Left colon (tissue), 2 donors: ENCODE data around the gene FAM168A. TPM values are rescaled to one million over a fixed set of nuclear protein-coding genes. Genes with fewer than 3 reads are reported as not detected.

Experiments used
- ATAC-seq: fragments of 200-7000 bp; cut with Tn5 transposase; one replicate; pipeline ENCODE4 v1.9.1; 2020; ENCODE audit warnings: mild to moderate bottlenecking, moderate library complexity
- DNase-seq, 2 donors: peaks; one replicate each; pipeline ENCODE4 v3.0.0-alpha.2; 2020
- intact Hi-C, 2 donors: fragments of 100-400 bp; cut with DNase I in 1 of 2; cut with micrococcal nuclease in 1 of 2; formaldehyde crosslinking; loops; one replicate each; pipeline versions ENCODE4 v1.11.2 to v1.14.0; 2022; cut with DNase I, micrococcal nuclease
- total RNA-seq, 2 donors: library from RNA; stranded (reverse); fragmentation: NEBNext Ultra II Directional; extraction: Animal tissue kit (Norgen Biotek cat#: 25700); gene quantifications; one replicate each; pipeline ENCODE4 v1.2.1, GENCODE V29; 2021
- donor health status: DM: no; HTN: no; CAD: no.
- donor health status: DM: yes; HTN: yes; CAD: no.

FAM168A gene
- total RNA-seq, 2 donors from 2014 or later = 18.8 to 23.3 TPM

DNA sequence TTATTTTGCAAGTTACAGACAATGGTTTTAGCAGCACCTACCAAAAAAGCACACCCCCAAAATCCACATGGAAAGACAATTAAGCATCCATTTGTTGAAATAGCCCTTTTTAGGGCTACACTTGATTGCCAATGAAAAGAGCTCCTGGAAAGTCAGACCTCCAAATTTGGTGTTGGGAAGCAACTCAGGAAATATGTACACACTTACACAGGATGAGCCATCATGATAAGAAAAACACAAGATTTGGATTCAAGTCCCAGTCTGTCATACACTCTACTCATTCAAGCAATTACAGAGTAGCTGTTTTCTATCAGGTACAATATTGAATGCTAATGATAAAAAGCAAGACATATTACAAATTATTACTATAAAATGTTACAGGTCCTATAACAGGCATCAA is 31.5 kb downstream of the FAM168A start:
- intact Hi-C loops = no loop called here
- no peak for ATAC-seq
- DNase-seq = no peak

DNA sequence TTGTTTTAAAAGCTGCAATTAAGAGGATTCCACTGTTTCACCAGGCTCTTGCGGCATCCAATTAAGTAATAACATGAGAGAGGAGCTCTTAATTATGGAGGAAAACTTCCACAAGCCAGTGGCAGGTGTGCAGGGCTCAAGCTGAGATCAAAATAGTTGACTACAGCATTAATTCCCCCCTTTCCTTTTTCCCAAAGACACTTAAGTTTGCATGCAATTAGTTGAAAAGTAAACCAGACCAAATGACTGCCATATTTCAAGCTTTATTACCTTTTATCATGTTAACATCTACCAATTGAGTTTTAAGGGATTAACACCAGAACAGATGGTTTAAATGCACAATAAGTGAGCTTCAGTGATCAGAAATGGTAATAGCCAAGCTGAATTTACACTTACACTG is 32.1 kb downstream of the FAM168A start:
- intact Hi-C loops = no loop called here
- DNase-seq = no peak
- no peak for ATAC-seq

DNA sequence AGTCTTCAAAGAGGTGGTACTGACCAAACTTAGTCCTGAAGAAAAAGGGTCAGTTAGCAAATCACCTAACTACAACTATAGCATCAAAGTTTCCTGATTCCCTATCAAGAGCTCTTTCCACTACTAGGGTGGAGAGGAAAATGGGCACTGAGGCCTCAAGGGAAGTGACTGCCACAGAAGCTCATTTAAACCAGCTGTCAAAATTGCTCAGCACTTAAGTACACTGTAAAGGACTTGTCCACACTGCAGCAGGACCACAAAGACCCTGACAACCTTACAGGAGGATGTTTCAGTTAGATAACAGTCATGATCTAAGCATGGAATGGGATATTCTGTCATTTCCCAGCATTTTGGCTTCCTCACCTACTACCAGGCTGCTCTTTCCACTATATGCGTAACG is 33.0 kb downstream of the FAM168A start:
- ATAC-seq = no peak
- intact Hi-C loops = no loop called here
- no peak for DNase-seq

DNA sequence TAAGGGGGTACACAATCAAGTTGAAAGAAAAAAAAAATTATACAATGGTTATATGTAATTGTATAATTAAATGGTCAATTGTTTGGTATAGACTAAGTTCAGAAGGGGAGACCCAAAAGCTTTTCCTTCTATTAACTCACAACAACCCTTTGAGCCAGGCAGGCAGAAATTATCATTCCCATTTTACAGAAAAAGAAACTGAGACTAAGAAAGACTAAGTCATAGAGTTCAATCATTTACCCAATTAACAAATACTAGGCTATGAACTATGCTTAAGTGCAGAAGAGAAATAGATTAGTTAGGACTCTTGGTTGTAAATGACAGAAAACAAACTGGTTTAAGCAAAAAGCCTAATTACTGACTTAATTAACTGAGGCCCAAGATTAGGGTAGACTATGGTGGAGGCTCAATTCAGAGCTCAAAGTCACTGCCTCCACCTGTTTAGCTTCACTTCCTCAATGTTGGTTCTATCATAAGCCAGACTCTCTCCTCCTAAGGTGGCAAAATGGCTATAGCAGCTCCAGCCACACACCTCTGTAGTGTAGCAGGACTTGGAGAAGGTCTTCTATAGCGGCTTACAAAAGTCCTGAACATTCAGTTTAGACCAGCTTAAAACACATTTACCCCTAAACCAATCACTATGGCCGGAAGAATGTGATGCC is 34.2 kb downstream of the FAM168A start:
- intact Hi-C loops = no loop called here
- ATAC-seq = no peak
- no peak for DNase-seq

DNA sequence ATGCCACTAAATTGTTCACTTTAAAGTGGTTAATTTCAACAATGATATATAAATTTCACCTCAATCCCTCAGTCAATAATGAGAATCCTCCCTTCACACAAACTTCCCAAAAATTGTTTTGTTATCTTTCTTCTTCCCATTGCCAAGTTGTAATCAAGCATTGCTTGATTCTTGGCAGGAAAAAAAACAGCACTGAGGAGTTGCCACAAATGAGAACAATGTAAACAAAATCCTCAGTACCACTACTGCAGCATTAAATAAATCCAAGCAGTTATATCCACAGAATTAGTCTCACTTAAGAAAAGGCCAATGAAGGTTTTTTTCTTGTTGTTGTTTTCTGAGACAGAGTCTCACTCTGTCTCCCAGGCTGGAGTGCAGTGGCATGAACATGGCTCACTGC is 38.2 kb downstream of the FAM168A start:
- DNase-seq = no peak
- intact Hi-C loops = no loop called here
- no peak for ATAC-seq

DNA sequence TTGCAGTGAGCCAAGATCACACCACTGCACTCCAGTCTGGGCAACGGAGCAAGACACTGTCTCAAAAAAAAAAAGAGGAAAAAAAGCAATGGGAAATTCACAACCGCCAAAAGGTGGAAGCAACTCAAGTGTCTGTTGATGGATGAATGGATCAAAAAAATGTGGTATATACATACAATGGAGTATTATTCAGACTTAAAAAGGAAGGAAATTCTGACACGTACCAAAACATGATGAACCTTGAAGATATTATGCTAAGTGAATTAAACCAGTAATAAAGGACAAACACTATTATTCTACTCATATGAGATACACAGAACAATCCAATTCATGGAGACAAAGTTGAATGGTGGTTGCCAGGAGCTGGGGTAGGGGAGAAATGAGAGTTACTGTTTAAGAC is 40.9 kb downstream of the FAM168A start:
- no peak for ATAC-seq
- no peak for DNase-seq
- intact Hi-C loops = no loop called here

DNA sequence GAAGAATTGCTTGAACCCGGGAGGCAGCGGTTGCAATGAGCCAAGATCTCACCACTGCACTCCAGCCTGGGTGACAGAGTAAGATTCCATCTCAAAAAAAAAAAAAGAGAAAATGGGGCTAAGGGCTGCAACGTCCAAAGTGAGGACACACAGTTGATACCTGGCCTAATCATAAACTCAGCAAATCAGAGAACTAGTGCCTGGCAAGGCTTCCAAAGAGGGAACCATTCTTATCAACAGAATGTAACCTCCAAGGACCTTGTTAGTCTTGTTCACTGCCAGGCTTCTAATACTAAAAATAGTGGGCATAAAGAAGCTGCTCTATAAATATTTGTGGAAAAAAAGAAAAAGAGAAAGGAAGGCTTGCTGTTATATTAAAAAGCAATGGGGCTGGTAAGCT is 42.3 kb downstream of the FAM168A start:
- no peak for DNase-seq
- no peak for ATAC-seq
- intact Hi-C loops = no loop called here

DNA sequence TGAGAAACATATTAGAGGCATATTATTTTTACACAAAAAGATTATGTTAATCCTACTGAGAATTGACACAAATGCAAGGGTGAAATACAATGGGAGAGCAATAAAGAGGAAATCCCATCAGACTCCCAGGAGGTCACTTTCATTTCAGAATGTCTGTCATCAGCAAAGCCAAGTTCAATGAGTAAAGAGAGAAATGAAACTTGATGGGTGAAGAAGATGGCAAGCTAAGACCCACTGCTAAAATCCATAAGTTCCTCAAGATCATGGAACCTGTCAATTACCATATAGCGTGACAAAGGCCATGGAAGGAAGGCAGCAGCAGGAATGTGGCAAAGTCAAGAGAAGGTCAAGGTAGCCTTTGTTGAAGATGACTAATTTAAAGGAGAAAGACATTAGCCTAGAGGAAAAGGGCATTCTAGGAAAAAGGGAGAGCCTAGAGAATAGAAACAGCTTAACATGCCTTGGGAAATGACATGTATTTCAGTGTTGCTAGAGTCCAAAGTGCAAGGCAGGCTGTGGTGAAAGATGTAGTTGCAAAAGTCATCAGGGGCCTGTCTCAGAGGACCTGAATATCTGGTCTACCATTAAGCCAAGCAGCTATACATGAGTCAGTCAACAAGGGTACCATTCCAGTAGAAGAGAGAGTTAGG is 43.1 kb downstream of the FAM168A start:
- intact Hi-C loops = no loop called here
- peak; percentile 28 for ATAC-seq
- no peak for DNase-seq

DNA sequence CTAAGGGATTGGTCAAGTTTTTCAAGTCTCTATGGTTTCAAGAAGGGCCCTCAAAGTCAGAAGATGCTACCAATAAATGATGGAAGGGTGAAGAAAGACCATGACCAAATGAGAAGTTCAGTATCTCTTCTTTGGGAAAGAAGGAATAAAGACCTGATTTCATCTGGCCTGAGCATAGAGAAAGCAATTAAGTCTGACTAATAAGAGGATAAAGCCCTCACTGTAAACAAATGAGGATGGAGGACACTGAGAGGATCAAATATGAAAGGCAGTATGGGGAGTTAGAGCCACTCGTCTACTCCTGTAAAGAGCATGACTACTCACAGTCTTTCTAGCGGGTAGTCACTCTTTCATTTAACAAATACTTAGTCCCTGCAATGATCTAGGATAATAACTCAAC is 44.6 kb downstream of the FAM168A start:
- ATAC-seq = no peak
- intact Hi-C loops = no loop called here
- DNase-seq = no peak

DNA sequence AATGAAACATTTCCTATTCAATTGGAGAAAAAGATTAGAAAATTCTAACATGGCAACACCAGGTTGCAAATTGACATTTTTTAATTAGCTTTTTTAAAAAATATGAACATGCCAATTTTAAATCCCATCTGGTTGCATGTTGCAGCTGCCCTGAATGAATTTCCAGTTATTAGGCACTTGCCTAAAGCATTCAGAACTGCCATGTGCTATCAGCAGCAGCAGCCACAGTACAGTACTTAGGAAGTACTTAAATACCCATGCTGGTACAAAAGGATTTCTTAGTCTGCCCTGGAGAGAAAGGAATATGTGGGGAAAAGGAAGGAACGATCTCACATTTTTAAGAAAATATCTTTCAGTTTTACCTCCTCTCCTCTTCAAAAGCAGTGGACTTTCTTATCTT is 46.2 kb downstream of the FAM168A start:
- no peak for DNase-seq
- intact Hi-C loops = no loop called here
- ATAC-seq = no peak

DNA sequence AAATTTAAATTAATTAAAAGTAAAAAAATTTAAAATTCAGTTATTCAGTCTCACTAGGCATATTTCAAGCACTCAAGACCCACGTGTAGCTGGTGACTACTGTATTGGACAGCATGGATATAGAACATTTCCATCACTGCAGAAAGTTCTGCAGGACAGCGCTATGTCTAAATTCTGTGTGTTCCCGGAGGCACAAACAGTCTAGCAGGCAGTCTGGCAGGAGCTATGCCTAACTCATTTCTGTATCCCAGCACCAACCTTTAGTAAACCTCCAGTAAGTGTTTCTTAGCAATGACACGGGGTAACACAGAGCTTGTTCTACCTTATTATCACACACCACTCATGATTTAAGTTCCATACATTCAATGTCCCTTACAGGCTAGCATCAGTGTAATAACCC is 48.5 kb downstream of the FAM168A start:
- intact Hi-C loops = no loop called here
- no peak for ATAC-seq

DNA sequence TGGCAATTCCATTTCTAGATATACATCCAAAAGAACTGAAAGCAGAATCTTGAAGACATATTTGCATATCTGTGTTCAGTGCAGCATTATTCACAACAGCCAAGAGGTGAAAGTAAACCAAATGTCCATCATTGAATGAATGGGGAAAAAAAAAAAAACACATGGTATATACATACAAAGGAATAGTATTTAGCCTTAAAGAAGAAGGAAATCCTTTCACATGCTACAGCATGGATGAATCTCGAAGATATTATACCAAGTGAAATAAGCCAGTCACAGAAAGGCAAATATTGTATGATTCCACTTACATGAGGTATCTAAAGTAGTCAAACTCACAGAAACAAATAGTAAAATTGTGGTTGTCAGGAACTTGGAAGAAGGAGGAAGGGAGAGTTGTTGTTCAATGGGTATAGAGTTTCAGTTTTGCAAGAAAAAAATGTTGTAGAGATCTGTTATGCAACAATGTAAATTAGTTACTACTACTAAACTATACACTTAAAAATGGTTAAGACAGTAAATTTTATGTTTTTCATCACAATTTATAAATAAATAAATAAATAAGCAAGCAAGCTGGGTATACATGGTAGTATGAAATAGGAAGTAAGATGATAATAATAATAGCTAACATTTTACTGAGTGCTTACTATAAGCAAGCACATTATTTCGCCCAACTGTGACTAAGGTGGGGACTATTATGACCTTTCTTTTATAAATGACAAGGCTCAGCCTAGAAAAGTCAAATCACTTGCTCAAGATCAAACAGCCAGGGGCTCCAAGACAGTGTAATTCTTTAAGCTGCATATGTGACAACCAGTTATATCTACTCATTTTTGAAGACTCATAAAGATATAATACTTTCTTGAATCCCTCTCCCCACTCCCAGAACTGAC is 50.0 kb downstream of the FAM168A start:
- intact Hi-C loops = no loop called here
- no peak for DNase-seq
- ATAC-seq = no peak

More for the DNA sequence above, 48.5 kb downstream of the FAM168A start:
- DNase-seq = no peak

DNA sequence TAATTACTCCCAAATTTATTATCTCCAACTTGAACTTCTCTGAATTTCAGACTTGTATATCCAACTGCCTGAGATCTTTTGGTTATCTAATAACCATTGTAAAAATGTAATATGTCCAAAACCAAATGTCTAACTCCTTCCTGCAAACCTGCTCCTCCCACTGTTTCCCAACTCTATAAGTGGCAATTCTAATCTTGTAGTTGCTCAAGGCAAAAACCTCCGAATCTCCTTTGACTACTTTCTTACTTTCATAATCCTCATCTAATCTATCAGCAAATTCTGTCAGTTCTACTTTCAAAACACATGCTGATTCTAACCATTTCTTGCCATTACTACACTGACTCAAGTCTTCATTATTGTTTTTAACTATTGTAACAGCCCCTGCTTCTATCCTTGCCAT is 55.7 kb downstream of the FAM168A start:
- DNase-seq = no peak
- intact Hi-C loops = no loop called here
- no peak for ATAC-seq

DNA sequence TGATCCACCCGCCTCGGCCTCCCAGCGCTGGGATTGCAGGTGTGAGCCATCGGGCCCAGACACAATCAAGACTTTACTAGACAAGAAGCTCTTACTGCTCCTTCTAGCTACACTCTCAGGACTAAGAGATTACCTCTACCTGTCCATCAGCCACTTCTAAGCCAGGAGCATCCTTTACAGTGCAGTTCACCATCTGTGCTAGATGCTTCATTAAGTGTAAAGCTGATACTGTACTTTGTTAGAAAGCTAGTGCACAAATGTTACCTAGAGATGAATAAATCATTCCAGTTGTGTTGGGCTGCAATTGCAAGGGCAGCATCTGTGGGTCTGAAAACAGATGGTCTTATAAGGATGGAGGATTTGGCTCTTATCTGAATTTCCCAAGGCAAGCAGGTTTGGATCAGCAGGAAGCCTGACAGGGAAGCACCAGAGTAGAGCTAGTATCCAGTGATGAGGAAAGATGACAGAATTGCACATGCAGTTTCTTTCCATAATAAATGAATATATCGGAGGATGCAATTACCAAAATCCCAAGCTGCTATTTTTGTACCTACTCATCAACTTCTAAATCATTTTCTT is 58.3 kb downstream of the FAM168A start:
- DNase-seq (no peak), ATAC-seq (no peak)
- intact Hi-C loops = no loop called here

DNA sequence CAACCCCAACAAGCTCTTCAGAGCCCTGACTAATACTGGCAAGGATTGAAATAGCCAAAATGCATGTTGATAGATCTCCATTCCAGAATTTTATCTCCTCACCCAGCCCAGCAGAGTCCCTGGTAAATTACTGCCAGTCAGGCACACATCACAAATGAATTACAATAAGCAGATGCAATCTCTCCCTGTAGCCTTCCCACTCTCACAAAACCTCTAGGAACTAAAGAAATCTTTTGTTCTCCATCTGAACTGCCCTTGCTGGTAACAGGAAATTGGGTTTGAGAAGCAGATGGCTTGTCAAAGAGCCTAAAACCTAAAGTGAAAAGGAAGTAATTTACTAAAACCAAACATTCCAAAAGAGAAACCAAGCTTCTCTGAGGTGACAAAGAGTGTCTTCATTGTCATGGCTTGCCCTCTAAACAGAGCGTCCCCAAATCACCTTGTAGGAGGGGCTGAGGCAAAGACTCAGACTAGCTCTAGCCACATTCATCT is 59.5 kb downstream of the FAM168A start:
- ATAC-seq (no peak), DNase-seq (no peak)
- intact Hi-C loops = no loop called here

DNA sequence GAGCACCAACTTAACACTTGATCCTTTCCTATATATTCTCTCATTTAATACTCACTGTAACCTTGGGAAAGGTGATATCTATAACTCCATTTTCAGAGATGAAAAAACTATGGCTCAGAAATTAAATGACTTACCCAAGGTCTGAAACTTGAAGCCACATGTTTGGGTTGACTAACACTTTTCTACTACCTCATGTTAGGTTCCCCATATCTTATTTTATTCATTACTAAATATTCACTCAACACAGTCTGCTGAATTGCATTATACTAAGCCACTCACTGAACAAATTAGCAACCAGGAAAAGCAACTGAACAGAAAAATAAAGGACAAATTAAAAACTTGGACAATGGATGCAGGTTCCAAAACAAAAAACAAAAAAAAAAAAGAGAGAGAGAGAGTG is 59.9 kb downstream of the FAM168A start:
- DNase-seq (no peak), ATAC-seq (no peak)
- intact Hi-C loops = no loop called here

DNA sequence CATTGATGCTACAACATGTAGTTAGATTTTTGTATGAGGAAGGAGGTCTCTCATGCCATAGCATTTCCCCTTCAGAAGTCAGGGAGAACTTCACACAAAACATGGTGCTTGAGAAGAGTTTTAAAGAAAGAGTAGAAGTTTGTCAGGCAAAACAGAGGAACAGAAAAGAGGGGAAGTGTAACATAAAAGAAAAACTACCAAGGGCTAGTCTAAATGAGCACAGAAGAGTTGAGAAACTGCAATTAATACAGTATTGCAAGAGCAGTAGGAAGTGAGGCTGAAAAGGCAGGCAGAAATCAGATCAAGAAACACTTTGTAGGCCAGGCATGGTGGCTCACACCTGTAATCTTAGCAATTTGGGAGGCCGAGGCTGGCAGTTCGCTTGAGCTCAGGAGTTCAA is 61.0 kb downstream of the FAM168A start:
- ATAC-seq = no peak
- intact Hi-C loops = no loop called here
- no peak for DNase-seq

DNA sequence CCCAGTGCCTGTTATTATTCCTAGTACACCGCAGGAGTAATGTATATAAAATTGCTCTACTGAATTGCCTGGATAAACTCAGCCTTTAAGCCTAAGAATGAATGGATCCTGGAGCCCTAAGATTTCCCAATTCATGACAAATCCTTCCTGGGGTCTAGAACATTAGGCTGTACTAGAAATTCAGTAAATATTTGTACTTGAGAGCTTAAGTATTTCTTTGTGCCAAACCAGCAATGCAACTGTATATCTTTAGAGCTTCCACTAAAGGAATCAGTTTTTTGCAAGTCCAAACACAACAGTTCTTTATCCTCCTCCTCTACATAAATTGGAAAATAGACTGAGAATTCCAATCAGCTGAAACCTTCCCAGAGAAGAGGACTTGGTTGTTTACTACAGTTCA is 65.6 kb downstream of the FAM168A start:
- intact Hi-C loops = no loop called here
- no peak for DNase-seq

DNA sequence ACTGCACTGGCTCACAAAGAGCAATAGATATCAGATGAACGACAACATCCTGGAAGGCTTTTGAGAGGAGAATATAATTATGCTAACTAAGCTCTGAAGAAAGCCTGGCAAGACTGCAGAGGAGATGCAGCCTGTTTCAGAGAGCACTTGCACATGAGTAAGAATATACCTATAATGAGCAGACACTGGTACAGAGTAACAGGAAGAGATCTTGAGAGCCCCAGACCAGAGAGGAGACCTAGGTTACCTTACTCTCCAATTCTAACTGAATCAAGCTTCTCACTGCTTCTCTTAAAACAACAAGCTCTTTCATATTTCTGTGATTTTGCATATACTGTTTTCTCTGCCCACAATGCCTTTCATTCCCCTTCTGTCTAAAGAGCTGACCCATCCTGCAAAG is 66.5 kb downstream of the FAM168A start:
- DNase-seq = no peak
- ATAC-seq = no peak
- intact Hi-C loops = no loop called here

More for the DNA sequence above, 65.6 kb downstream of the FAM168A start:
- no peak for ATAC-seq

DNA sequence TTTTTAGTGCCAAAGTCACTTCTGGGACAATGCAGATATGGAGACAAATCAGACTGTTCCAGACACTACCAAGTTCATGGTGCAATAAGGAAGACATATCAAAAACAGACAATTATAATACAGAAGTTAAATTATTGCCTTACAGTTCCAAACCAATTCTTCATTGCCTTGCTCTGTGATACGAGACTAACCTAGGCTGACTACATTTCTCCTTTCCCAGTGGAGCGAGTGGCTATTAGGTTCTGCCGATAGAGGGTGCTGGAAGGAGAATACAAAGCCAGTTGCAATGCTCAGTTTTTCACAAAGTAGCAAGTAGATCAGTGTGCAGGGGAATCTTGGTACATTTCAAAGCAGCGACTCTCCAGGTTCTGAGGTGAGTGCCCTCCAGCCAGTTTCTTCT is 67.8 kb downstream of the FAM168A start:
- DNase-seq = peak in 1 of 2 donors; percentile 21
- peak; percentile 74 for ATAC-seq
- intact Hi-C loops = no loop called here
